NK-92 (cell line): ENCODE measurements around the gene LAMTOR4.
A peak's percentile ranks its signal among the peaks of the same experiment; 100 is the strongest.

Source experiments
- DNase-seq: peaks from one replicate; lab custom pipeline; 2025; ENCODE audit not compliant: unreplicated experiment; lab: John Stamatoyannopoulos, UW

Gene LAMTOR4

DNA sequence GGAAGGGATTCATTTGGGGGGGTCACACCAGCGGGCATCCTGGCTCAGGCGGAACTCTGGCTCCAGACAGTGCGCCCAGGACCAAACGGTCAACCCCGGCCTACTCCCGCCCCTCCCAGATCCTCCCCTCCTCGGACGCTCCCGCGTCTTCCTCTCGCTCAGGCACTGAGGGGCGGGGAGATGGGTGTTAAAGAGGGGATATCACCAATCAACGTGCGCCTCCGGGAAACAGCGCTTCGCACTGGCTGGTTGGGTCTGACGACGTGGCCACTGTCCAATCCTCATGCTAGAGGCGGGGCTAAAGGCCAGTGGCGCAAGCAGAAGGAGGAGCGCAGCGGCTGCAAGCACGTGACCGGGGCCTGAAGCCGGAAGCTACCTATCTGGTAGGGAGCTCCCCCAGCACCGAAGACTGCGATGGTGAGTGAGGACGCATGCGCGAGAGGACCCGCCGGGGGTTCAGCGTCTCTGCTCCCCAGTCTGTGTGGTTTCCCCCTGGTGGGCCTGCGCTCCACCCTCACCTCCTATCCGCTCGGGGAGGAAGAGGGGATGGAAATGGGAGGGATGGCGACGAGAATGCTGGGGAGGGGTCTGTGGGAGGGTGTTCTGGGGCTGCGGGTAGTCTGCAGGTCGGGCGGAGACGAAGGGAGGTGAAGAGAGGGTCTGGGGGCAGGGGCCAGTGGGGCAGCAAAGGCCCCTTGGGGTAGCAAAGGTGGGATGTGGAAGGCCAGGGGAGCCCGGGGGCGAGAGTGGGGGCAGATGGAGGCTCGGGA, at the start of gene LAMTOR4:
LAMTOR4 (plus strand) TSS at position 360 of the 770 bp plus-strand sequence; CDS start at position 415, 55 bp downstream.
- DNase-seq, result peak; percentile 99

DNA sequence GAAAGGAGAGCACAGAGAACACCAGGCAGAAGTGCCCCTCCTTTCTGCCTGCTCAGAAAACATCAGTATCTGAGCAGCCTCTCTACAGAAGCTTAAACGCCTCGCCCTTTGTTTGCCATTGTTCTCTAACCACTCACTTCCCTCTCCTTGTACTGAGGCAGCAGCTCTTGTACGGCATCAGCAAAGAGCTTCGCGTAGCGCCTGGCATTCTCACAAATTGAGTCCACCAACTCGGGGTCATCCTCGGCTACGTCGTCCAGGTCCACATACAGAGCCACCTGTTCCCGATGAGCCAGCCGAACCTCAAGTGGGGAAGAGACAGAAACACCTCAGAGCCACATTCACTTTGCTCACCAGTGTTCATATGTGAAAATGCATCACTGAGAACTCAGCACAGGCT, 49.3 kb upstream of the LAMTOR4 start:
- DNase-seq, result no peak

DNA sequence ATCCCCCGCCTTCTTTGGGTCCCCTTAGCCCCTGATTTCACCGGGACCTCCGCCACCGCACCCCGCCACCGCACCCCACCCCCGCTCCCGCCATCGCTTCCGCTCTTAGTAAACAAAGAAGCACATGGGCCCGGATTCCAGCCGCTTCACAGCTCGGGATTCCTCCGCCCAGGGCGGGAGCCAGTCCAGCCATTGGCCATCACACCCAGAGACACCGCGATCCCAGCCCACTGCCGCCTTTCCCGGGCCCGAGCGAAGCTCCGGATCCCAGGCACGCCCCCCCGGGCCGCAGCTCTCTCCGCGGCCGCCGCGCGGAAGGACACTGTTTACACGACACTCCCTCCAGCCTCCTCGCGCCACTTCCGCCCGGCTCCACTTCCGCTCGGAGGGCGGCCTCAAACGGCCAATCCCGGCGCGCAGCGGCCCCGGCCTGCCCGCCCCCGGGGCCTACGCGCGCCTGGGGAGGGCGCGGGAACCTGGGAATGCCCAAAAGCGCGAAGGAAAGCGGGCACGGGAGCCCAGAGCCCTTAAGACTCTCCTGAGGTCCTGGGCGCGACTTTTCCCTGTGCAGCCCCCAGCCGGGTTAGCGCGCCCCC, 48.2 kb upstream of the LAMTOR4 start:
- no peak for DNase-seq

DNA sequence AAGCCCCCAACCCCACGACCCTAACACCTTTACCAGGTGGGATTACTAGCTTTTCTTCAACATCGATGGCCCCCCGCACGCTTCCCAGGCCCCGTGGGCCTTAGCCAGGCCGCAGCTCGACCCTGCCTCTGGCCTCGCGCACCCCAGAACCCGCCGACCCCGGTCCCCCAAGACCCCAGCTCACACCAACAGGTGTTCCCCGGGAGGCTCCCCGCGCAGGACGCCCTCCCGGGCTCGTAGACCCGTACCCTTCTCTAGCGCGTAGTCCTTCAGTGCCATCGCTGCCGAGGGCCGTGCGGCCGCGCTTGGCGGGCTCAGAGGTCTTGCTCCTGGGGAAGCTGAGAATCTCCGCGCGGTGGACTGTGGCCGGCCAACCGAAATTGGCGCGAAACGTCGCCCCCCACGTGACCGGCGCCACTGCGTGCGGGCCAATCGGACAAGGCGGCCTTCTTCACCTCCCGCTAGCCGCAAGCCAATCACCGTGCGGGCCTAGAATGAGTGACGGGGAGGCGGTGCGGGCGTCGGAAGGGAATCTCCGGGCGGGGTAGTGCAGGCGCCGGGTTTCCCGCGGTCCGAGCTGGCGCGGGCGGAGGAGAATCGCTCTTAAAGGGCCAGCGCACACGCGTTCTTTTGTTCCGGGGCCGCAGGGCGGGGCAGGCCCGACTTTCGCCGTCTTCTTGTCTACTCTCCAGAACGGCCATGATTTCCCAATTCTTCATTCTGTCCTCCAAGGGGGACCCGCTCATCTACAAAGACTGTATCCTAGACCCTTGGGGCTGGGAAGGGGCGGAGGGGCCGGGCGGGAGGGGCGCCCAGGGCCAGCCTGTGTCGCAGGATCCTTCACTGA, 47.5 kb upstream of the LAMTOR4 start, which contains the start of the genes AP4M1 and MCM7:
AP4M1 (plus strand) TSS at position 628 of the 847 bp plus-strand sequence; CDS start at position 700, 72 bp downstream.
MCM7 (minus strand) TSS at position 382 of the 847 bp plus-strand sequence; CDS start at position 279, 103 bp downstream.
- DNase-seq, result peak; percentile 80

DNA sequence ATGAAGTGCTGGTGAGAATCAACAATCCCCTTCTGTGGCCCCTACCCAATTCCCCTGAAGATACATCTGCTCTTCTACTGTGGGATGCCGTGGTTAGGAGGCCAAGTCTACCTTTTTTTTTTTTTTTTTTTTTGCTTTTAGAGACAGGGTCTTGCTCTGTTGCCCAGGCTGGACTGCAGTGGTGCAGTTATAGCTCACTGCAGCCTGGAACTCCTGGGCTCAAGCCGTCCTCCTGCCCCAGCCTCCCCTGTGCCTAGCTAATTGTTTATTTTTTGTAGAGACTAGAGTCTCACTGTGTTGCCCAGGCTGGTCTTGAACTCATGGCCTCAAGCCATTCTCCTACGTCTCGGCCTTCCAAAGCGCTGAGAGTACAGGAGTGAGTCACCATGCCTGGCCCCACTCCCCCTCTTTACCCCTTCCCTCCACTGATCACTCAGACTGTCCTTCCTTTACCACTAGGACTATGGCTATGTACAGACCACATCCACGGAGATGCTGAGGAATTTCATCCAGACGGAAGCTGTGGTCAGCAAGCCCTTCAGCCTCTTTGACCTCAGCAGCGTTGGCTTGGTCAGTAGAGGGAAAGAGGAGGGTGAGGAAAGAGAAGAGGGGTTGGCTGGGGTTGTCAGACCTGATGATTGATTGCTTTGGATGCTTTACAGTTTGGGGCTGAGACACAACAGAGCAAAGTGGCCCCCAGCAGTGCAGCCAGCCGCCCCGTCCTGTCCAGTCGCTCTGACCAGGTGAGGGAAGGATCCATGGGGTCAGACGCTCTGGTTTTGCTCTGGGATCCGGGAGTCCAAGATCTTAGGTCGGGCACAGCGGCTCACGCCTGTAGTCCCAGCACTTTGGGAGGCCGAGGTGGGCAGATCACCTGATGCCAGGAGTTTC, 45.5 kb upstream of the LAMTOR4 start:
- DNase-seq, result no peak

DNA sequence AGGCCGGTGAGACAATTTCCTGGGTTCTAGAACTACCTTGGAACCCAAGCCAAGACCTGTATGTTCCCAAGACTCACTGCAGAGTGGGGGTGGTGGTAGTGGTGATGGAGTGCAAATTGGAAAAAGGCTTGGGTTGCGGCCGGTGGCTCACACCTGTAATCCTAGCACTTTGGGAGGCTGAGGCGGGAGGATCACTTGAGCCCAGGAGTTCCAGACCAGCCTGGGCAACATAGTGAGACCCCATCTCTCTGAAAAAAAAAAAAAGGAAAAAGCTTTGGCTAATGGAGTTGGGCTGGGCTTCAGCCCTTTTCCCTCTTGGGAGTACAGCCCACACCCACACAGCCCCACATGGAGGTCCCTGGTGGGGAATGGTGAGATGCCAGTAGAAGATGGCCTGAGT, 43.2 kb upstream of the LAMTOR4 start:
- DNase-seq, result no peak

DNA sequence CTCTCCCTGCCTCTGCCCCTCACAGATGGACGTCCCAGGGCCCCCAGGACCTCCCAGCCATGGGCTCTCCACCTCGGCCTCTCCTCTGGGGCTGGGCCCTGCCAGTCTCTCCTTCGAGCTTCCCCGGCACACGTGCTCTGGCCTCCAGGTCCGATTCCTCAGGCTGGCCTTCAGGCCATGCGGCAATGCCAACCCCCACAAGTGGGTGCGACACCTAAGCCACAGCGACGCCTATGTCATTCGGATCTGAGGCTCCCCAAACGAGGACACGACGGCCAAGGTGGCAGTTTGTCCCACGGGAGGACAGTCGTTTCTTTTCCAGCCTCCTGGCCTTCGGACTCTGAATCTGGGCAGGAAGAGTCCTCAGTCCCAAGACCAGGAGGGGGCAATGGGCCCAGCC, 42.1 kb upstream of the LAMTOR4 start:
- no peak for DNase-seq

DNA sequence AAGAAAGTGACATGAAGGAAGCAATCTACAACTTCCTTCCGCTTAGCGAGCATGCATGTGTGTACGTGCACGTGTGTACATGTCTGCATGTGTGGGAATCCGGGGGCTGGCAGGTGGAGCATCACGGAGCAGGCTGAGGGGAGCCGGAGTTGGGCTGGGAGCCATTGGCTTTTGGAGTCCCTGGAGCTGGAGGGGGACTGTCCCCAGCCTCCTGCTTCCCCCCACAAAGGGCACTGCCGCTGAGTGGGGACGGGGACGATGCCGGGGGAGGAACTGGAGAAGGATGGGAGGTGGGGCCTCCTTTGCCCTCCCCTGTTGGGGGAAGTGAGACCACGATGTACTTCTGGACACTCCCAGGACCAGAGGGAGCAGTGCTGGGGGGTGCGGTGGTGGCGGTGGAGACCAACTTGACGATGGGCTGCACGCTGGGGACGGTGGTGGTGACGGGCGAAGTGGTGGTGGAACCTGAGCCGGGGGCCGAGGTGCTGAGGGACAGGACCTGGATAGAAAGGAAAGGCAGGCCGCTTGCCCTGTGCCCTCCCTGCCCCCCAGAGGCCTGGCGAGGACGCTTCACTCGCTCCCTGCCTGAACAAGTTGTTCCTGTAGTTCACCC, 41.5 kb upstream of the LAMTOR4 start:
- DNase-seq, result no peak

DNA sequence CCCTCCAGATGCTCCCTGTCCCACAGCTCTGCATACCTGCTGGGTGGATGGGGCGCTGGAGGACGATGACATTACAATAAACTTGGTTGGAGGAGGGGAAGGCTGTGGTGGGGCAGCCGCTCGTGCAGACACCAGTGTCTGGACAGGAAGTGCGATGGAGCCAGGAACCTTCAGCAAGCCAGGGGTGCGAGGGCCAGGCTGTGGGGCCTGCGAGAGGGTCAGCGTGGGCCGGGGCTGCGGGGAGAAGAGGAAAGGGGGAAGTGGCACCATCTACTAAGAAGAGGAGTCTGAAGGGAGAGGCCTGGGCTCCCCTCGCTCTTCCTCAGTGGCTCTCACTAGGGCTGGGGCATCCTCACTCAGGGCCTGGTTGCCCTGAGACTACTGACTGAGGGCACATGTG, 40.8 kb upstream of the LAMTOR4 start:
- no peak for DNase-seq

DNA sequence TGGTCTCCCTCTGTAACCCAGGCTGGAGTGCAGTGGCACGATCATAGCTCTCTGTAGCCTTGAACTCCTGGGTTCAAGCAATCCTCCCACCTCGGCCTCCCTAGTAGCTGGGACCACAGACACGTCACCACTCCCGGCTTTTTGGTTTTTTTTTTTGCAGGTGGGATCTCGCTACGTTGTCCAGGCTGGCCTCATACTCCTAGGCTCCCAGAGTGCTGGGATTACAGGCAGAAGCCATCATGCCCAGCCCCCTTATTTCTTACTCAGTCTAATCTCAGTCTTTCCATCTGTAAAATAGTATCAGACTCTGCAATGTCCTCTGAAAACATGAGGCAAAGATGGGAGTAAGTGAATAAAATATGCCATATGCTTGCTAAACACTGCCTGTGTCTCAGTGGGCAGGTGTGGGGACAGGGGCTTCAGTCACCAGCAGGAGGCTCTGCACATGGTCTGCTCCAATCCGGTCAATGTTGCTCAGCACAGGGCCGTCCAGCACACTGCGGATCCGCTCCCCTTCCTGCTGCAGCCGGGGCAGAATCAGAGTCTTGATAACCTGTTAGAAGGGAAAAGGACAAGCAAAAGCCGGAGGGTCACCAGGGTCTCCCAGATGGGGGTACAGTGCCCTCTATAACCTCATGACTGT, 39.1 kb upstream of the LAMTOR4 start:
- no peak for DNase-seq

DNA sequence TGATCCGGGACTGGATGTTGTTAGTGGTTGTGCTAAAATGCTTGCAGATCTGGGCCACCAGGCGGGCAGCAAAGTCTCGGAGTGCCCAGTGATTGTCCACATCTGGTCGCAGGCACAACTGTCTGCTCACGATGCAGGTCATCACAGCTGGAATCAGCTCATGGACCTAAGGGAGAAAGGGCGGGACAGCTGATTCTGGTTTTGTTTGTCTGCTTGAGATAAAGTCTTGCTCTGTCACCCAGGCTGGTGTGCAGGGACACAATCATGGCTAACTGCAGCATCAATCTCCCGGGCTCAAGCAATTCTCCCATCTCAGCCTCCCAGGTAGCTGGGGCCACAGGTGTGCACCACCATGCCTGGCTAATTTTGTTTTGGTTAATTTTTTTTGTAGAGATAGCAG, 37.6 kb upstream of the LAMTOR4 start:
- no peak for DNase-seq

DNA sequence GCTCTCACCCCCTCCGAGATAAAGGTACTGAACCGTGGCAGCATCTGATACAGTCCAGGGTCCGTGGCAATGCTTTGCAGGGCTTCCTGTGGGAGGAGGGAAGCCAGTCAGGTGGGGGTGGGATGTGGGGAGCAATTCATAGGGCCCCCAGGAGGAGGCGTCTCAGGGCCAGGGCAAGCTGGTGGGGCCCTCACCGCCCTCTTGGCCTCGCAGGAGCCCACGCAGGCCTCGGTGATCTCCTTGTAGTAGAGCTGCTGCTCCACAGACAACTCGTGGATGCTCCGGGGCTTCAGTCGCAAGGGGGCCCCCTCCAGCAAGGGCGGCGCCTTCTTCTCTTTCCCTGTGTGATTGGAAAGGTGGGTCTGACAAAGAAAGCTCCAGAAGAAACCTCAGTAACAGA, 36.8 kb upstream of the LAMTOR4 start:
- DNase-seq, result no peak

DNA sequence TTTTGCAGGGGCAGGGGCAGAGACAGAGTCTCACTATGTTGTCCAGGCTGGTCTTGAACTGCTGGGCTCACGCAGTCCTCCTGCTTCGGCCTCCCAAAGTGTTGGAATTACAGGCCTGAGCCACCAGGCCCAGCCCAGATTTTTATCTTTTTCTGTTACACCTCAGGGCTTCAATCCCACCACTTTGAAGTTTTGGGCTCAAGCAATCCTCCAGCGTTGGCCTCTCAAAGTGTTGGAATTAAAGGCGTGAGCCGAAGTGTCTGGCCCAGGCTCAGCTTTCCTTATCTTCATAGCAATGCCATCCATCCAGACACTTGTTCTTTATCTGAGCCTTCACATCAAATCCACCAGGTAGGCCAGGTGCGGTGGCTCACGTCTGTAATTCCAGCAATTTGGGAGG, 33.7 kb upstream of the LAMTOR4 start:
- DNase-seq, result no peak

DNA sequence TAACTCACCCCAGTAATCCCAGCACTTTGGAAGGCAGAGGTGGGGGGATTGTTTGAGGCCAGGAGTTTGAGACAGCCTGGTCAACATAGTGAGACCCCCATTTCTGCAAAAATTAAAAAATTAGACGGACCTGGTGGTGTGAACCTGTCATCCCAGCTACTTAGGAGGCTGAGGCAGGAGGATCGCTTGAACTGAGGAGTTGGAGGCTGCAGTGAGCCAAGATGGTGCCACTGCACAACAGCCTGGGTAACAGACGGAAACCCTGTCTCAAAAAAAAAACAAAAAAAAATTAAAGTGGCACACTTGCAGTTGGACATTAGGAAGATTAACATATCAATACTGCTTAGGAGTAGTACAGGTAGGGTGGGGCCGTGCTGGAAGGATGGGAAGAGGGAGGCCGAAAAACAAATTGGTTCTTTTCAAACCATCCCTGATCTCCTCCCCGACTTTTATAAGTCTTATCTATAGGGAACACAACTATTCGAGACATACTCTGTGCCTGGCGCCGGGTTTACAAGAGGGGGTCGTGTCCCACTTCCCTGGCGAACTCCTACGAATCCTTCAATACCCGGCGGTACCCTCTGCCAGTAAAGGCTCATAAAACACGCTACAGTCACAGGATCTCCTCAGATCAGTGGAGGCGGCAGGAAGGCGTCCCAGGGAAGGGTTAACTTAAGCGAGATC, 30.2 kb upstream of the LAMTOR4 start:
- no peak for DNase-seq

DNA sequence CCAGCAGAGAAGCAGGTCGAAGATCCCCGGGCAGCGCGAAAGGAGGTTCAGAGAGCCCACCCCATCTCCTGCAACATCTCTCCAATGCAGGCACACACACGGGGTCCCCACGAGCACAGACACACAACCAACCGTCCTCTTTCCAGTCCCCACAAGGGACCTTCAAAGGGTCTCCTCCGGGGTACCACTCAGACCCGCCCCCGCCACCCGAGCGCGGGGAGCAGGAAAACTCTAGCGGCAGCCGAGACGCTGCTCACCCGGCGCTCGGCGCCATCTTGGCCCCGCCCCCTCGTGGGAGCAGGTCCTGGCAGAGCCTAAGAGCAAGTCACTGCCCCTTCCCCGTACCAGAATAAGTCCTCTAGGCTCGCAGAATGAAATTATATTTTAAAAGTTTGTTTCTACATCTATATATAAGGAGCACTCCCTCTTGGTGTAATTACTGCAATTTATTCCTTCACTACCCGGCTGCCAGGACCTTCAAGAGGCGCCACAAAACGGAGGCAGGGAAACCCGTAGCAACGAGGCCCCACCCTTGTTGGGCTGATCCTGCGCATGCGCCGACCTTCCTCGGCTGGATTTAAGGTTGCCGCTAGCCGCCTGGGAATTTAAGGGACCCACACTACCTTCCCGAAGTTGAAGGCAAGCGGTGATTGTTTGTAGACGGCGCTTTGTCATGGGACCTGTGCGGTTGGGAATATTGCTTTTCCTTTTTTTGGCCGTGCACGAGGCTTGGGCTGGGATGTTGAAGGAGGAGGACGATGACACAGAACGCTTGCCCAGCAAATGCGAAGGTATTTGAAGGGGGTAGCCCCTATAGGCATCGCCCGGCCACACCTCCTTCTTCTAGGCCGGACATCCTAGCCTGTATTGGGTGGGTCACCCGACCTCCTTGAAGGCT, 29.4 kb upstream of the LAMTOR4 start, which contains the start of the genes CNPY4 and TAF6:
CNPY4 (plus strand) TSS at position 563 of the 898 bp plus-strand sequence; CDS start at position 674, 111 bp downstream.
TAF6 (minus strand) TSS at position 287 of the 898 bp plus-strand sequence. CDS start 5,149 bp downstream, outside the sequence.
- peak; percentile 66 for DNase-seq

DNA sequence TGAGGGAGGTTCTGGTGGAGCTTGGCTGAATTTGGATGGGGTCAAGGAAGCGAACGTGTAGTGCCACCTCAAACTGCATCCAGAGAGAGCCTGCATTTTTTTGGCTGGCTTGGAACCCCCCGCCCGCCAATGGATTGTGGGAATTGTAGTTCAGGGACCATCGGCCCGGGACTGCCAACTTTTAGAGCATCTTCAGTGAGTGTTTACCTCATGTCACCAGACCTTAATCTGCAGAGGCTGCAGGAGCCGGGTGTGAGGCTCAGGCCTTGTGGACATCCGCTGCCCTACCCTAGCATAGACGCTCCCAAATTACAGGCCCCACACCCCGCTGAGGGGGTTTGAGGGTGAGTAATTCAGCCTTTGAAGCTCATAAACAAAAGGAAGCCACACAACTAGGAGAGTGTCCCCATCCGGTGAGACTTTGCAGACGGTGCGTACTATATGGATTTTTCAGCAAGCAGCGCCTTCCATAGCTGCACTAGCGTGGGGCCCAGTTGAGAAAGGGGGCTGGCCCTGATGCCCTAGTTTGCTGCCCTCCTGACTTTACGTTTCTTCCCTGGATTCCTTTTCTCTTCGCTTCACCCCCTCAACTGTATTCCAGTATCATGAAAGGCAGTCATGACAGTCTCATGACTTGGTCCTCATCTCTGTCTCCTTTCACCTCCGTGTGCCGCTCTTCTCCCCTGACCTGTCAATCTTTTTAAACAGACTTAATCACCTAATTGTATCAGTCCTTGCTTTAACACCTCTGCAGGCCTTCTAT, 28.6 kb upstream of the LAMTOR4 start:
- DNase-seq, result no peak

DNA sequence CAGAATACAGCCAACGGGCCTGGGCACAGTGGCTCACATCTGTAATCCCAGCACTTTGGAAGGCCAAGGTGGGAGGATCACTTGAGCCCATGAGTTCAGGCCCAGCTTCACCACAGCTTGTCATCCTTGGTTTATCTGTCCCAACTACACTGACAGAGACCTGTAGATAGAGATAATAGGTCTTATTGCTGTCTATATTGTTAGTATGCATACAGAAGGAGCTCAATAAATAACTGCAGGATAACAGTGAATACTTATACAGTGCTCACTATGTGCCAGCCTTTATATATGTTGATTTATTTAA, 28.0 kb upstream of the LAMTOR4 start:
- no peak for DNase-seq
